HAP-1 (cell line): ENCODE results near the gene METTL27.
"Not testable (repeated sequence)": the region's sequence is repeated elsewhere in the genome, so short reads cannot be mapped to it uniquely, and the experiment has no call there.

Experiments used
- DNase-seq, 2 experiments: peaks; one replicate each; pipeline ENCODE4 v3.0.0-alpha.2; 2016 to 2020; ENCODE audit warnings: low spot score in 2 of 2
- H3K27me3 ChIP-seq: fragments of 250-450 bp; sonication (Bioruptor Pico); 2 replicates; pipeline ENCODE4 v1.5.1; 2020; ENCODE audit warnings: low read depth, mild to moderate bottlenecking, moderate library complexity
- H3K36me3 ChIP-seq: fragments of 250-450 bp; sonication (Bioruptor Pico); replicated peaks from 2 replicates; pipeline ENCODE4 v1.5.1; 2020; ENCODE audit warnings: mild to moderate bottlenecking
- H3K4me1 ChIP-seq: fragments of 250-450 bp; sonication (Bioruptor Pico); 2 replicates; pipeline ENCODE4 v1.5.1; 2020; ENCODE audit warnings: mild to moderate bottlenecking
- H3K4me3 ChIP-seq: fragments of 250-450 bp; sonication (Bioruptor Pico); 2 replicates; pipeline ENCODE4 v1.5.1; 2020; ENCODE audit warnings: mild to moderate bottlenecking, moderate library complexity
- H3K9me3 ChIP-seq: fragments of 250-450 bp; sonication (Bioruptor Pico); 2 replicates; pipeline ENCODE4 v1.5.1; 2020; ENCODE audit warnings: mild to moderate bottlenecking, moderate library complexity
- in situ Hi-C: fragments of 300-500 bp; cut with MboI; formaldehyde crosslinking; loops from 3 replicates; pipeline ENCODE4 v1.14.3; 2020; ENCODE audit warnings: low sequenced_read_pairs, inconsistent platforms, mixed read lengths

Gene METTL27

DNA sequence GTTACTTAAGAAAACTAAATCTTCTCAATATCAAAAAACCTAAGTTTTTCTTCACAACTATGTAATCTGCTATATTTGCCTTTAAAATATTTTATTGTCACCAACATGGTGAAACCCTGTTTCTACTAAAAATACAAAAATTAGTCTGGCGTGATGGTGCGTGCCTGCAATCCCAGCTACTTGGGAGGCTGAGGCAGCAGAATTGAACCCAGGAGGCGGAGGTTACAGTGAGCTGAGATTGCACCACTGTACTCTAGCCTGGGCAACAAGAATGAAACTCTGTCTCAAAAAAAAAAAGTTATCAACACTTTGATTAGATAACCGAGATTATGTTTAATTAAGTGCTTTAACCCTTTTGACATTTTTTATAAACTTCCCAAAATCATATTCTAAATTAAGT, 39.9 kb downstream of the METTL27 start:
- in situ Hi-C loops: no loop called here
- no peaks in the 10 kb centered on the region for H3K36me3 ChIP-seq
- H3K27me3 ChIP-seq: no peaks in the 10 kb centered on the region
- no peaks in the 10 kb centered on the region for H3K9me3 ChIP-seq
- DNase-seq: no peak
- H3K4me3 ChIP-seq: no peak overlapping the region
- H3K4me1 ChIP-seq: no peaks in the 10 kb centered on the region

DNA sequence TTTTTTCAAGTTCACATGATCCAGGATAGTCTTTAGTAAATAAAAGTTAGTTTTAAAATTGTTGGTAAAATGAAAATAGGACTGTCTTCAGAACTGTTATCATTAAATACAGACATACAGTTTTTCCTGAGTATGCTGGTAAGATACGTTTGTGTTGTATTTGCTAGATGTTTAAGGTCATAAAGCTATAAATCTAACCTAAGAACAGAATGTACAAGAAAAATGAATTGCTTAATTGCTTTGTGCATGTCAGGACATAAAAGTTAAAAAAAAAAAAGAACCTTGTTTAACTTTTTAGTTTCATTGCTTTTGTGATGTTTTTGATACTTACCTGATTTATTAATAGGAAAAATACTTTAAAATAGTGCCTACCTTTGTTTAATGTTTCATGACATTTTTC, 40.7 kb downstream of the METTL27 start:
- Histone ChIP-seq H3K4me3 (no peak overlapping the region), H3K27me3 (no peaks in the 10 kb centered on the region), H3K9me3 (no peaks in the 10 kb centered on the region), H3K4me1 (no peaks in the 10 kb centered on the region), H3K36me3 (no peaks in the 10 kb centered on the region)
- in situ Hi-C loops: no loop called here
- no peak for DNase-seq

DNA sequence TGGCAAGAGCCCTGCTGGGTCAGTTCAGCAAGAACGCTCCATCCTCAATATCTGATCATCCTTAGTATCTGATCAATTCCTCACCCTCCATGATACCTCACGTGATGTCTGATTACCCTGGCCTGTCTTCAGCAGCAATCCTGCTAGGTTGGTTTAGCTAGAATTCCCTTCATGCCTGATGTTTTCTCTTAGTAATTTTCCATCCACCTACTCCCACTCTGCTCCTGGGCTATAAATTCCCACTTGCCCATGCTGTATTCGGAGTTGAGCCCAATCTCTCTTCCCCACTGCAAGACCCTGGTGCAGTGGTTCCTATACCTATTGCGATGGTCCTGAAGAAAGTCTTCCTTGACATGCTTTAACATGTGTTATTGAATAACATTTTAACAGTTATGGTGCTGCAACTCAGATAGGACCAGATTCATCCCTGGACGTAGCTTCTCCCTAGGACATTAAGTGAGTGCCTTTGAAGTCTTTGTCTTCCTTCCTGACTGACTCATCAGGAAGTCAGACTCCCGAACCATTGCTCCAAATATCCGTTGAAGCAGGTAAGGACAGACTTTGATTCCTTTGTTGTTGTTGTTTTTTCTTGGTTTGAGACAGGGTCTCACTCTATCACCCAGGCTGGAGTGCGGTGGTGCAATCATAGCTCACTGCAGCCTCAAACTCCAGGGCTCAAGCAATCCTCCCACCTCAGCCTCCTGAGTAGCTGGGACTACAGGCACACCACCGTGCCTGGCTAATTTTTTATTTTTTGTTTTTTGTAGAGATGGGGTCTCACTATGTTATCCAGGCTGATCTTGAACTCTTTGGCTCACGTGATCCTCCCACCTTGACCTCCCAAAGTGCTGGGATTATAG, 42.8 kb downstream of the METTL27 start:
- in situ Hi-C loops: no loop called here
- Histone ChIP-seq H3K9me3 (no peaks in the 10 kb centered on the region), H3K4me3 (no peak overlapping the region), H3K36me3 (no peaks in the 10 kb centered on the region), H3K4me1 (no peaks in the 10 kb centered on the region), H3K27me3 (no peaks in the 10 kb centered on the region)
- no peak for DNase-seq

DNA sequence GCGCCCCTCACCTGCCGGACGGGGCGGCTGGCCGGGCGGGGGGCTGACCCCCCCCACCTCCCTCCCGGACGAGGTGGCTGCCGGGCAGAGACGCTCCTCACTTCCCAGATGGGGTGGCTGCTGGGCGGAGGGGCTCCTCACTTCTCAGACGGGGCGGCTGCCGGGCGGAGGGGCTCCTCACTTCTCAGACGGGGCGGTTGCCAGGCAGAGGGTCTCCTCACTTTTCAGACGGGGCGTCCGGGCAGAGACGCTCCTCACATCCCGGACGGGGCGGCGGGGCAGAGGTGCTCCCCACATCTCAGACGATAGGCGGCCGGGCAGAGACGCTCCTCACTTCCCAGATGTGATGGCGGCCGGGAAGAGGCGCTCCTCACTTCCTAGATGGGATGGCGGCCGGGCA, 45.1 kb downstream of the METTL27 start:
- H3K4me3 ChIP-seq, in situ Hi-C loops, H3K36me3 ChIP-seq, H3K9me3 ChIP-seq, H3K4me1 ChIP-seq, DNase-seq, H3K27me3 ChIP-seq: not testable (repeated sequence)

DNA sequence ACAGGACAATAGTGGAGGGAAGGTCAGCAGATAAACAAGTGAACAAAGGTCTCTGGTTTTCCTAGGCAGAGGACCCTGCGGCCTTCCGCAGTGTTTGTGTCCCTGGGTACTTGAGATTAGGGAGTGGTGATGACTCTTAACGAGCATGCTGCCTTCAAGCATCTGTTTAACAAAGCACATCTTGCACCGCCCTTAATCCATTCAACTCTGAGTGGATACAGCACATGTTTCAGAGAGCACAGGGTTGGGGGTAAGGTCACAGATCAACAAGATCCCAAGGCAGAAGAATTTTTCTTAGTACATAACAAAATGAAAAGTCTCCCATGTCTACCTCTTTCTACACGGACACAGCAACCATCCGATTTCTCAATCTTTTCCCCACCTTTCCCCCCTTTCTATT, 45.7 kb downstream of the METTL27 start:
- H3K9me3 ChIP-seq, in situ Hi-C loops, DNase-seq, H3K4me3 ChIP-seq, H3K4me1 ChIP-seq, H3K36me3 ChIP-seq, H3K27me3 ChIP-seq: not testable (repeated sequence)

DNA sequence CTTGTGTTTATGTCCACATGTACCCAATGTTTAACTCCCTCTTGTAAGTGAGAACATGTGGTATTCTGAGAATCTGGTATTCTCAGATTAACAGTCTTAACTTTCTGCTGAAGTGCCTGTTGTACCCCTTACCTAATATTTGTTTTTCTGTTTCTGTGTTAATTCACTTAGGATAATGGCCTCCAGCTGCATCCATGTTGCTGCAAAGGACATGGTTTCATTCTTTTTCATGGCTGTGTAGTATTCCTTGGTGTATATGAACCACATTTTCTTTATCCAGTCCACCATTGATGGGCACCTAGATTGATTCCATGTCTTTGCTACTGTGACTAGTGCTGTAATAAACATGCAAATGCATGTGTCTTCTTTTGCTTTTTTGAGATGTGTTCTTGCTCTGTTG, 47.1 kb downstream of the METTL27 start:
- H3K36me3 ChIP-seq, H3K9me3 ChIP-seq, H3K4me1 ChIP-seq, H3K27me3 ChIP-seq, DNase-seq, in situ Hi-C loops, H3K4me3 ChIP-seq: not testable (repeated sequence)

DNA sequence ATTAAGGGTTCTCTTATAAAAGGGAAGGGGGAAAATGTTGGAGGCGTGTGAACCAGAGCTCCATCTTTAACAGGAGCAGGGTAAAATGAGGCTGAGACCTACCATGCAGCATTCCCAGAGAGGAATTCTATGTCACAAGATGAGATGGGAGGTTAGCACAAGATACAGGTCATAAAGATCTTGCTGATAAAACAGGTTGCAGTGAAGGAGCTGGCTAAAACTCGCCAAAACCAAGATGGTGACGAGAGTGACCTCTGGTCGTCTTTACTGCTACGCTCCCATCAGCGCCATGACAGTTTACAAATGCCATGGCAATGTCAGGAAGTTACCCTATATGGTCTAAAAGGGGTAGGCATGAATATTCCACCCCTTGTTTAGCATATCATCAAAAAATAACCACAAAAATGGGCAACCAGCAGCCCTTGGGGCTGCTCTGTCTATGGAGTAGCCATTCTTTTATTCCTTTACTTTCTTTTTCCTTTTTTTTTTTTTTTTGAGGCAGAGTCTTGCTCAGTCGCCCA, 51.1 kb downstream of the METTL27 start:
- H3K4me1 ChIP-seq, in situ Hi-C loops, H3K36me3 ChIP-seq, H3K9me3 ChIP-seq, DNase-seq, H3K27me3 ChIP-seq, H3K4me3 ChIP-seq: not testable (repeated sequence)

DNA sequence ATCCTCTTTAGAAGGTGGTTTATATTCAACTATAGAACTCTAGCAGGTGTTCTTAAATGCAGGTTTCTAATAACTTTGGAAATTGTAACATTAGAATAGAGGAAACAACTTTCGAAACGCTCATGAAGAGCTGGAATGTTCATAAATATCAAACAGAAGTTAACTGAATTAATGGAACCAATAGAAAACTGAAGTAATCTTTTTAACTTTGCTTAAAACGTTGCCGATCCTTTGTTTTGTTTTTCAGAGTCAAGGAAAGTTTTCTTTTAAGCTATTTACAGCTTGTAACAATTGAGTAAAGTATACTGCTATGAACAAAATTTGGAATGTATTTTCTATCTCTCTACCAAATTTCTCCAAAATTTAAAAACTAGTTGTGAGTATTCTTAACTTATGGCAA, 53.3 kb downstream of the METTL27 start:
- Histone ChIP-seq H3K4me1 (no peaks in the 10 kb centered on the region), H3K4me3 (no peak overlapping the region), H3K27me3 (peaks cover 2% of the 10 kb centered on the region; the same call in 1 of the 2 replicates), H3K9me3 (no peaks in the 10 kb centered on the region), H3K36me3 (no peaks in the 10 kb centered on the region)
- in situ Hi-C loops: no loop called here
- DNase-seq: no peak

DNA sequence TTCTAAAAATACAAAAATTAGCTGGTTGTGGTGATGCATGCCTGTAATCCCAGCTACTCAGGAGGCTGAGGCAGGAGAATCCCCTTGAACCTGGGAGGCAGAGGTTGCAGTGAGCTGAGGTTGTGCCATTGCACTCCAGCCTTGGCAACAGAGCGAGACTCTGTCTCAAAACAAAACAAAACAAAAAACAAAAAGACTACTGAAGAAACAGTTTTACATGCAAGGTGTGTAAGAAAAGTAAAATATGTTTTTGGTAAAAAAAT, 54.6 kb downstream of the METTL27 start:
- H3K4me3 ChIP-seq, in situ Hi-C loops, H3K36me3 ChIP-seq, H3K27me3 ChIP-seq, H3K4me1 ChIP-seq, DNase-seq, H3K9me3 ChIP-seq: not testable (repeated sequence)

DNA sequence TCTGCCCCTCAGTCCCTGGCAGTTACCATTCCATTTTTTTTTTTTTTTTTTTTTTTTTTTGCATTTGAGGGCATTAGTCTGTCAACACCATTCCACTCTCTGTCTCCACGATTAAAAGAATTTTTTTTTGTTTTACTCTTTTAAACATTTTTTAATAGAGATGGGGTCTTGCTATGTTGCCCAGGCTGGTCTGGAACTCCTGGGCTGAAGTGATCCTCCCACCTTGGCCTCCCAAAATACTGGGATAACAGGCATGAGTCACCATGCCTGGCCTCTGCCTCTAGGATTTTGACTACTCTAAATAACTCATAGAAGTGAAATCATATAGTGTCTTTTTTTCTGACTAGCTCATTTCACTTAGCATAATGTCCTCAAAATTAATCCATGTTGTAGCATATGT, 55.7 kb downstream of the METTL27 start:
- in situ Hi-C loops: no loop called here
- Histone ChIP-seq H3K4me1 (no peaks in the 10 kb centered on the region), H3K36me3 (no peaks in the 10 kb centered on the region), H3K9me3 (no peaks in the 10 kb centered on the region), H3K4me3 (no peak overlapping the region), H3K27me3 (peaks cover 2% of the 10 kb centered on the region; the same call in 1 of the 2 replicates)
- no peak for DNase-seq
